ES-I3 (cell line): ENCODE data around the gene TSPAN4.

Source experiments
- H3K36me3 ChIP-seq: 2 replicates; pipeline ENCODE4 v1.6.1; 2013; ENCODE audit warnings: mild to moderate bottlenecking, low read length, control low read depth, moderate library complexity; ENCODE audit not compliant: insufficient read depth
- H3K4me1 ChIP-seq: 2 replicates; pipeline ENCODE4 v1.6.1; 2013; ENCODE audit warnings: mild to moderate bottlenecking, control low read depth, low read length; ENCODE audit not compliant: insufficient read depth
- H3K9ac ChIP-seq: 2 replicates; pipeline ENCODE4 v1.6.1; 2013; ENCODE audit warnings: low read depth, mild to moderate bottlenecking, low read length, moderate library complexity
- H3K9me3 ChIP-seq: 2 replicates; pipeline ENCODE4 v1.6.1; 2013; ENCODE audit warnings: mild to moderate bottlenecking, low read length, moderate library complexity; ENCODE audit not compliant: control insufficient read depth, insufficient read depth

The TSPAN4 gene

GRCh38 chr11:909406-909805 lies 66.8 kb downstream of the TSPAN4 start:
- Histone ChIP-seq H3K9ac (no peak overlapping the region), H3K9me3 (no peaks in the 10 kb centered on the region), H3K4me1 (no peaks in the 10 kb centered on the region), H3K36me3 (no peaks in the 10 kb centered on the region)

- no peaks in the 10 kb centered on the region for H3K9me3 ChIP-seq
- H3K4me1 ChIP-seq: no peaks in the 10 kb centered on the region
- peak overlapping the region; percentile 95 for H3K9ac ChIP-seq
- H3K36me3 ChIP-seq: no peaks in the 10 kb centered on the region
These were observed 67.5 kb downstream of the TSPAN4 start for GRCh38 chr11:910044-910588.

DNA sequence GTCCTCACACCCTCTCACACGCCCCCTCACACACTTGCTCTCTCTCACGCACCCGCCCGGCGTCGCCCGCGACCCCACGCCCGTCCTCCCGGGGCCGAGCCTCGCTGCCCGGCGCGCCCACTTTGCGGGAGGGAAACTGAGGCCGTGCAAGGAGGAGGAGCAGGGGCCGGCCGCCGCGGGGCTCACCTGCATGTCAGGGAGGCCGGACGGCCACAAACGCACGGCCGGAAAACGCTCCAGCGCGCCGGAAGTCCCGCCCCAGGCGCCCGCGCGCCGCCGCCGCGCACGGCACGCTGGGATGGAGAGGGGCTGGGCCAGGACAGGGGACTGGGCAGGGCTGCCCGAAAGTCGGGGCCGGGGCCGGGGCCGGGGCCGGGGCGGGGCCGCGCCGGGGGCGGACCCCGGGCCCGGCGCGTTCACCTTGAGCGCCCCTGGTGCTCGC lies 68.0 kb downstream of the TSPAN4 start, which contains the start of gene CHID1:
Gene CHID1 (minus strand): TSS at position 222 of the 442 bp plus-strand sequence. CDS start 5,994 bp downstream, outside the sequence.
- no peaks in the 10 kb centered on the region for H3K36me3 ChIP-seq
- H3K4me1 ChIP-seq: no peaks in the 10 kb centered on the region
- no peaks in the 10 kb centered on the region for H3K9me3 ChIP-seq
- peak within 1 kb of the TSS; percentile 95 for H3K9ac ChIP-seq

DNA sequence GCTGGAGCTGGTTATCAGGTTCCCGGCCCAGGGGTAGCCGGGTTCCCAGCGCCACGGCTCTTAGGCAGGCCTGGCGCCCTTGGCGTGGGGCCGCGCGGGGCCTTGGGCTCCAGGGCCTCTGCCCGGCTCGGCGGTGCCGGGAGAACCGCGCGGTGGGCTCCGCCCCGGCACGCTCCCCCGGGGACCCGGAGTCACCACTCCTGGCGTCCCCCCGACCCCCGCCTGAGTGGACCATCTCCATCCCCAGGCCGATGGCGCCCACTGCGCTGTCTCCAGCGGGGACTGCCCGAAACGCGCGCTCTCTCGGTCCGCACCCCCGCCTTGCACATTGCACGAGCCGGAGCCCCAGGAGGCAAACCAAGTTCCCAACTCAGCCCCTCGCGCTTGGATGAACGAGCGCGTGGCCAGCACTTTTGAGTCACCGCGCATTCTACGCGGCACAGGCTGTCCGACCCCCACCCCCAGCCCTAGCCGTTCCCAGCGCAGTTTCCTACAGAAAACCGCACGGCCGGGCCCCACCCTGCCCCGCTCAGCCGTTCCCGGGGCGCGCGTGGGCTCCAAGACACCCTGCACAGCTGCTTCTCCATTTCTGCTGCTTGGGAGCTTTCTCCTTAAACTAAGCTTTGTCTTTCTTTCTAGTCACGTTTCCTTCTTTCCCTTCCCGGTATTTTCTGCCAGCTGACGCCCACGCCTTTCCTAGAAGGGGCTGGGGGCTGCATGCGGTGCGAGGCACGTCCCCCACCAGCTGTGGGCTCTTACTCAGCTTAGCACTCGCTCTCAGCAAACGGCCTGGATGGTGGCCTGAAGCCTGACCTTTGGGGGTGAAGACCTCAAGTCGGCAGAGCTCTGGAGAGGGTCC lies 68.6 kb downstream of the TSPAN4 start:
- no peaks in the 10 kb centered on the region for H3K4me1 ChIP-seq
- H3K9ac ChIP-seq: peak overlapping the region; percentile 91

DNA sequence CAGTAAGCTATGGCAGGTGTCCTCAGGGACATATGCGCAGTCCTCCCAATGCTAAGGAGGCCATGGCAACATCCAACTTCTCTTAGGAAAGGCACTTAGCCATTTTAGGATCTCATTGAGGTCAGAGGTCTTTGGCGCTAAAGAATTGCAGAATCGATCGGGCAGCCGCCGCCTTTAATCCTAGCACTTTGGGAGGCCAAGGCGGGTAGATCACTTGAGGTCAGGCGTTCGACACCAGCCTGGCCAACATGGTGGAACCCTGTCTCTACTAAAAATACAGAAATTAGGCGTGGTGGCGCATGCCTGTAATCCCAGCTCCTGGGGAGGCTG lies 69.2 kb downstream of the TSPAN4 start:
- H3K36me3 ChIP-seq: no peaks in the 10 kb centered on the region
- H3K9me3 ChIP-seq: no peaks in the 10 kb centered on the region
- H3K9ac ChIP-seq: peak overlapping the region; percentile 91
- H3K4me1 ChIP-seq: no peaks in the 10 kb centered on the region

More for the DNA sequence above, 68.6 kb downstream of the TSPAN4 start:
- H3K9me3 ChIP-seq: no peaks in the 10 kb centered on the region
- no peaks in the 10 kb centered on the region for H3K36me3 ChIP-seq

DNA sequence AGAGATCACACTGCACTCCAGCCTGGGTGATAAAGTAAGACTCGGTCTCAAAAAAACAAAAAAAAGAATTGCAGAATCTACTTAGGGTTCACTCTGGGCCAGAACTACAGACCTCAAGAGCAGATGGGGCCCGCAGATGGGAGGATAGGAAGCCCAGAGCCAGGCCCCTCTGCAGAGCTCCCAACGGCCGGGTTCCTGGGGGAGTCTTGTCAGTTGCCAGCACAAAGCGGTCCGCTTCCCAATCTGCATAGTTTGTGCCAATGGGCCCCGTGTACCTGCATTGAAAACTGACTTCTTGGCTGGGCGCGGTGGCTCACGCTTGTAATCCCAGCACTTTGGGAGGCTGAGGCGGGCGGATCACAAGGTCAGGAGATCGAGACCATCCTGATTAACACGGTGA lies 69.6 kb downstream of the TSPAN4 start:
- no peaks in the 10 kb centered on the region for H3K9me3 ChIP-seq
- no peaks in the 10 kb centered on the region for H3K4me1 ChIP-seq
- H3K9ac ChIP-seq: no peak overlapping the region
- H3K36me3 ChIP-seq: no peaks in the 10 kb centered on the region

- H3K9me3 ChIP-seq: no peaks in the 10 kb centered on the region
- H3K36me3 ChIP-seq: no peaks in the 10 kb centered on the region
- H3K4me1 ChIP-seq: no peaks in the 10 kb centered on the region
- no peak overlapping the region for H3K9ac ChIP-seq
These were observed 70.4 kb downstream of the TSPAN4 start for GRCh38 chr11:913043-913442.

- Histone ChIP-seq H3K4me1 (no peaks in the 10 kb centered on the region; the same call in 1 of the 2 replicates), H3K36me3 (no peaks in the 10 kb centered on the region), H3K9me3 (no peaks in the 10 kb centered on the region), H3K9ac (no peak overlapping the region)
These were observed 71.6 kb downstream of the TSPAN4 start for GRCh38 chr11:914204-914603.

- Histone ChIP-seq H3K4me1 (no peaks in the 10 kb centered on the region; the same call in 1 of the 2 replicates), H3K9ac (no peak overlapping the region), H3K9me3 (no peaks in the 10 kb centered on the region), H3K36me3 (no peaks in the 10 kb centered on the region)
These were observed 72.3 kb downstream of the TSPAN4 start for GRCh38 chr11:914747-915501.
